Measurements from ENCODE around the gene MTUS2. TPM values are rescaled to one million over a fixed set of nuclear protein-coding genes. Genes with fewer than 3 reads are reported as not detected.

Gene MTUS2
- total RNA-seq, 1 donor from 2014 or later: 4.1 TPM

DNA sequence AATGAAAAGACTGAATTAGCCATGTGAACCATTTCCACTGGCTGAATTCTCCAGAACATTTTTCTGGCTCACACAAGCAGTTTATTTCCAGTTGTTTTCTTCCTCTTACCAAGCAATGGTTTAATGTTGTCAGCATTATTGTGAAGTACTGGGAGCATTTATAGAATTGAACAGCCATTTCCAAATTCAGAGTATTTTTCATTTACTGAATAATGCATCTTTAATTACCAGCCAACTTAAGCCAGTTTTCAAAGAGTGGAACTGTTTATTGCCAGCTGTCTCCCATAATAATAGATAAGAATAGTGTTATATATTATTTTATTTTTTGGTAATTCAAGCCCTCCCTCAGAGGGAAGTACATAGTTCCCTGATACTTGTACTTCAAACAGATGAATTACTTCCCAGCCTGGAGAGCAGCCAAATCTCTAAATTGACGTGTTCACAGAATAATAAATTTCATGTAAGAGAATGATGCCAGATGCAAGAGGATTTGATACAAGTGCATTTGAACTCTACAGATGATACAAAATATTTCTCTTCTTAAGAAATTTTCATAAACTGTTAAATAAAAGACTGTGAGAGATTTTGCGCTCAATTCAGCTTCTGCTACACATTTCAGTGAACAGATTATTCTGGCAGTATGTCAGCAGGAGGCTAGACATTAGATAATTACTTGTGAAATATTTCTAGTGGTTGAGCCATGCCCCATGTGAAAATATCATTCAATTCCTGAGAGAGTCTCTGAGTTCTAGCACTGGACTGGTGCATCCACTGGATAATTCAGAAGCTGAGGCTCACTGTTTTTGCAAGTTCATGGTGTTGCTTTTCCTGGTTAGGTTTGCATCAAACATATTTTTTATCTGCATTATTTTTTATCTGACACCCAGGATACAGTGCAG, 459.5 kb downstream of the MTUS2 start:
- no peak for DNase-seq (ENCODE audit: extremely low spot score, unreplicated experiment)
- H3K9me3 Mint-ChIP-seq: peaks cover 7% of the 10 kb centered on the region
- no peak overlapping the region for H3K27ac Mint-ChIP-seq

GRCh38 chr13:29281932-29282495, 461.9 kb downstream of the MTUS2 start:
- Mint-ChIP-seq H3K36me3 (no peaks in the 10 kb centered on the region), H3K4me3 (no peak overlapping the region), H3K9me3 (no peaks in the 10 kb centered on the region), H3K27ac (peak overlapping the region; percentile 22), H3K4me1 (ENCODE audit: unreplicated experiment) (peaks cover 8% of the 10 kb centered on the region), H3K27me3 (no peaks in the 10 kb centered on the region)
- TF ChIP-seq, protein P1, sequence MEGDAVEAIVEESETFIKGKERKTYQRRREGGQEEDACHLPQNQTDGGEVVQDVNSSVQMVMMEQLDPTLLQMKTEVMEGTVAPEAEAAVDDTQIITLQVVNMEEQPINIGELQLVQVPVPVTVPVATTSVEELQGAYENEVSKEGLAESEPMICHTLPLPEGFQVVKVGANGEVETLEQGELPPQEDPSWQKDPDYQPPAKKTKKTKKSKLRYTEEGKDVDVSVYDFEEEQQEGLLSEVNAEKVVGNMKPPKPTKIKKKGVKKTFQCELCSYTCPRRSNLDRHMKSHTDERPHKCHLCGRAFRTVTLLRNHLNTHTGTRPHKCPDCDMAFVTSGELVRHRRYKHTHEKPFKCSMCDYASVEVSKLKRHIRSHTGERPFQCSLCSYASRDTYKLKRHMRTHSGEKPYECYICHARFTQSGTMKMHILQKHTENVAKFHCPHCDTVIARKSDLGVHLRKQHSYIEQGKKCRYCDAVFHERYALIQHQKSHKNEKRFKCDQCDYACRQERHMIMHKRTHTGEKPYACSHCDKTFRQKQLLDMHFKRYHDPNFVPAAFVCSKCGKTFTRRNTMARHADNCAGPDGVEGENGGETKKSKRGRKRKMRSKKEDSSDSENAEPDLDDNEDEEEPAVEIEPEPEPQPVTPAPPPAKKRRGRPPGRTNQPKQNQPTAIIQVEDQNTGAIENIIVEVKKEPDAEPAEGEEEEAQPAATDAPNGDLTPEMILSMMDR (conservative IDR thresholded peaks at IDR 0.05): no peak
- no peak for DNase-seq (ENCODE audit: extremely low spot score, unreplicated experiment)

More for the DNA sequence above, 459.5 kb downstream of the MTUS2 start:
- Mint-ChIP-seq H3K36me3 (no peaks in the 10 kb centered on the region), H3K4me1 (ENCODE audit: unreplicated experiment) (peaks cover 3% of the 10 kb centered on the region), H3K27me3 (no peaks in the 10 kb centered on the region), H3K4me3 (no peak overlapping the region)
- TF ChIP-seq, protein P1 (conservative IDR thresholded peaks at IDR 0.05): no peak

GRCh38 chr13:29284726-29285125, 464.6 kb downstream of the MTUS2 start:
- Mint-ChIP-seq H3K4me1 (ENCODE audit: unreplicated experiment) (peaks cover 8% of the 10 kb centered on the region), H3K4me3 (no peak overlapping the region), H3K27me3 (peaks cover 4% of the 10 kb centered on the region), H3K36me3 (no peaks in the 10 kb centered on the region), H3K27ac (no peak overlapping the region), H3K9me3 (peaks cover 5% of the 10 kb centered on the region)
- DNase-seq (ENCODE audit: extremely low spot score, unreplicated experiment): no peak
- TF ChIP-seq, protein P1 (conservative IDR thresholded peaks at IDR 0.05): no peak

- H3K9me3 Mint-ChIP-seq: peaks cover 5% of the 10 kb centered on the region
- DNase-seq (ENCODE audit: extremely low spot score, unreplicated experiment): no peak
- no peaks in the 10 kb centered on the region for H3K36me3 Mint-ChIP-seq
- H3K4me1 Mint-ChIP-seq (ENCODE audit: unreplicated experiment): peaks cover 4% of the 10 kb centered on the region
- H3K27ac Mint-ChIP-seq: peak overlapping the region; percentile 31
- no peak overlapping the region for H3K4me3 Mint-ChIP-seq
- peaks cover 4% of the 10 kb centered on the region for H3K27me3 Mint-ChIP-seq
- TF ChIP-seq, protein P1 (conservative IDR thresholded peaks at IDR 0.05): no peak
Observed at GRCh38 chr13:29287237-29287636, 467.1 kb downstream of the MTUS2 start.

- H3K4me3 Mint-ChIP-seq: no peak overlapping the region
- H3K27ac Mint-ChIP-seq: no peak overlapping the region
- no peaks in the 10 kb centered on the region for H3K4me1 Mint-ChIP-seq (ENCODE audit: unreplicated experiment)
- DNase-seq (ENCODE audit: extremely low spot score, unreplicated experiment): no peak
- H3K9me3 Mint-ChIP-seq: peaks cover 5% of the 10 kb centered on the region
- TF ChIP-seq, protein P1 (conservative IDR thresholded peaks at IDR 0.05): no peak
- H3K36me3 Mint-ChIP-seq: no peaks in the 10 kb centered on the region
- H3K27me3 Mint-ChIP-seq: peaks cover 4% of the 10 kb centered on the region
Observed at GRCh38 chr13:29292045-29292444, 471.9 kb downstream of the MTUS2 start.
